Calu3 (cell line): ENCODE measurements around the gene SSBP3. TPM values are rescaled to one million over a fixed set of nuclear protein-coding genes. Genes with fewer than 3 reads are reported as not detected.

Experiments used
- BruUV-seq: library from RNA; stranded (reverse); fragments of 400-500 nt; replicated peaks from 2 replicates; lab custom pipeline; 2021; lab: Mats Ljungman, UMichigan
- CTCF ChIA-PET: fragments of 300-600 bp; sonication (Branson Sonifier 250); formaldehyde crosslinking; loops from one replicate; lab custom pipeline; 2022; ENCODE audit warnings: antibody characterized with exemption; lab: Charles Lee
- DNase-seq: peaks from one replicate; pipeline ENCODE4 v3.0.0; 2022
- H3K27ac Mint-ChIP-seq: one replicate; pipeline ENCODE4 v1.8.0; 2022; ENCODE audit warnings: mixed read lengths; ENCODE audit not compliant: unreplicated experiment
- H3K27me3 Mint-ChIP-seq: one replicate; pipeline ENCODE4 v1.8.0; 2022; ENCODE audit warnings: mixed read lengths; ENCODE audit not compliant: unreplicated experiment
- H3K36me3 Mint-ChIP-seq: one replicate; pipeline ENCODE4 v1.8.0; 2022; ENCODE audit warnings: mild to moderate bottlenecking, moderate library complexity, mixed read lengths; ENCODE audit not compliant: insufficient read depth, unreplicated experiment
- H3K4me1 Mint-ChIP-seq: one replicate; pipeline ENCODE4 v1.8.0; 2022; ENCODE audit warnings: mild to moderate bottlenecking, low read depth, mixed read lengths; ENCODE audit not compliant: unreplicated experiment
- H3K4me3 Mint-ChIP-seq: one replicate; pipeline ENCODE4 v1.8.0; 2022; ENCODE audit warnings: mild to moderate bottlenecking, low read depth, moderate library complexity, mixed read lengths; ENCODE audit not compliant: unreplicated experiment
- H3K9me3 Mint-ChIP-seq: one replicate; pipeline ENCODE4 v1.8.0; 2022; ENCODE audit warnings: low read depth, mixed read lengths; ENCODE audit not compliant: unreplicated experiment
- intact Hi-C: fragments of 100-400 bp; cut with micrococcal nuclease; formaldehyde crosslinking; loops from one replicate; pipeline ENCODE4 v1.10.0; 2022; ENCODE audit not compliant: unreplicated experiment
- total RNA-seq: library from RNA; stranded (reverse); gene quantifications from 2 replicates; pipeline ENCODE4 v1.2.3, GENCODE V29; 2022
- TF ChIP-seq, protein P1 (sequence below): fragments of 200-600 bp; IDR thresholded peaks from one replicate; pipeline ENCODE4 v1.8.0; 2022; ENCODE audit warnings: antibody characterized with exemption; ENCODE audit not compliant: unreplicated experiment

SSBP3 gene
- total RNA-seq, 1 experiment from 2014 or later, result 16.6 TPM

DNA sequence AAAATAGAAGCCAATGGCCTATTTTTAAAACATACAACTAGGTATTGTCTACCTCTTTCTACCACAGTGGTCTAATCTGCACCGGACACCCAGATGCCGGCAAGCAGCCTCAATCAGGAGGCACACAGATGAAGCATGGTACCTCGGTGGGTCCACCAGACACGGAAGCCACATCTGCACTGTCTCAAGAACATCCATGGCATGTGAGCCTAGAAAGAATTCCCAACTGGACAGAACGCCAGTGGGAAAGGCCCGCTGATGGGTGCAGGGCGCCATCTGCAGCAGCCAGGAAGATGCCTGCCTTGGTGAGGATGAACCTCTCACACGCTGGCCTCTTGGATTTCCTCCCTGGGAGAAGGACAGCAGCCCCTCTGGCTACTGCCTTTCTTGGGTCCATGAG, 126.7 kb downstream of the SSBP3 start:
- no TSS peak for BruUV-seq
- H3K27ac Mint-ChIP-seq, result peak overlapping the region; percentile 30
- H3K36me3 Mint-ChIP-seq, result no peaks in the 10 kb centered on the region
- DNase-seq, result no peak
- peaks cover 20% of the 10 kb centered on the region for H3K4me1 Mint-ChIP-seq
- no peaks in the 10 kb centered on the region for H3K9me3 Mint-ChIP-seq
- TF ChIP-seq, protein P1, sequence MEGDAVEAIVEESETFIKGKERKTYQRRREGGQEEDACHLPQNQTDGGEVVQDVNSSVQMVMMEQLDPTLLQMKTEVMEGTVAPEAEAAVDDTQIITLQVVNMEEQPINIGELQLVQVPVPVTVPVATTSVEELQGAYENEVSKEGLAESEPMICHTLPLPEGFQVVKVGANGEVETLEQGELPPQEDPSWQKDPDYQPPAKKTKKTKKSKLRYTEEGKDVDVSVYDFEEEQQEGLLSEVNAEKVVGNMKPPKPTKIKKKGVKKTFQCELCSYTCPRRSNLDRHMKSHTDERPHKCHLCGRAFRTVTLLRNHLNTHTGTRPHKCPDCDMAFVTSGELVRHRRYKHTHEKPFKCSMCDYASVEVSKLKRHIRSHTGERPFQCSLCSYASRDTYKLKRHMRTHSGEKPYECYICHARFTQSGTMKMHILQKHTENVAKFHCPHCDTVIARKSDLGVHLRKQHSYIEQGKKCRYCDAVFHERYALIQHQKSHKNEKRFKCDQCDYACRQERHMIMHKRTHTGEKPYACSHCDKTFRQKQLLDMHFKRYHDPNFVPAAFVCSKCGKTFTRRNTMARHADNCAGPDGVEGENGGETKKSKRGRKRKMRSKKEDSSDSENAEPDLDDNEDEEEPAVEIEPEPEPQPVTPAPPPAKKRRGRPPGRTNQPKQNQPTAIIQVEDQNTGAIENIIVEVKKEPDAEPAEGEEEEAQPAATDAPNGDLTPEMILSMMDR, result no peak
- H3K27me3 Mint-ChIP-seq, result no peaks in the 10 kb centered on the region
- CTCF ChIA-PET, result no interaction called here
- no peak overlapping the region for H3K4me3 Mint-ChIP-seq
- intact Hi-C loops, result no loop called here

DNA sequence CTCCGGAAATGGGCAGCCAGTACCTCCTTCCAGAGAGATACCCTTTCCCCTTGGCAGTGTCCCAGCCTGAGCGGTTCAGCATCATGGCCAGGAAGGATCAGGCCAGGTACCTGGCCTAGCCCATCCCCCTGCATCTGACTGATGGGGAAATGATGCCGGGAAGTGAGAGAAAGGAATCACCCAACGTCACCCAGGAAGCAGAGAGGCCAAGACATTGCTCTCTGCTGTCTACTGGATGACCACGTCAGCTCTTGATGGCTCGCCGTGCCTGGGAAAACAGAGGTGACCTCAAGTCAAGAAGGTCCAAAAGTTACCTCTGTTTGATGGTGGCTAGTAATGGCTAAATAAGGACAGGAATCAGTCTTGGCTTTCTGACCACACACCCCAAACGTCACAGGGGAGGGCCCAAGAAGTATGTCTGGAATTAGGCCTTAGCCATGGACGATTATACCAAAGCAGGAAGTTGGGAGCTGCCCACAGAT, 127.2 kb downstream of the SSBP3 start:
- peak; percentile 32 for DNase-seq
- peaks cover 20% of the 10 kb centered on the region for H3K4me1 Mint-ChIP-seq

DNA sequence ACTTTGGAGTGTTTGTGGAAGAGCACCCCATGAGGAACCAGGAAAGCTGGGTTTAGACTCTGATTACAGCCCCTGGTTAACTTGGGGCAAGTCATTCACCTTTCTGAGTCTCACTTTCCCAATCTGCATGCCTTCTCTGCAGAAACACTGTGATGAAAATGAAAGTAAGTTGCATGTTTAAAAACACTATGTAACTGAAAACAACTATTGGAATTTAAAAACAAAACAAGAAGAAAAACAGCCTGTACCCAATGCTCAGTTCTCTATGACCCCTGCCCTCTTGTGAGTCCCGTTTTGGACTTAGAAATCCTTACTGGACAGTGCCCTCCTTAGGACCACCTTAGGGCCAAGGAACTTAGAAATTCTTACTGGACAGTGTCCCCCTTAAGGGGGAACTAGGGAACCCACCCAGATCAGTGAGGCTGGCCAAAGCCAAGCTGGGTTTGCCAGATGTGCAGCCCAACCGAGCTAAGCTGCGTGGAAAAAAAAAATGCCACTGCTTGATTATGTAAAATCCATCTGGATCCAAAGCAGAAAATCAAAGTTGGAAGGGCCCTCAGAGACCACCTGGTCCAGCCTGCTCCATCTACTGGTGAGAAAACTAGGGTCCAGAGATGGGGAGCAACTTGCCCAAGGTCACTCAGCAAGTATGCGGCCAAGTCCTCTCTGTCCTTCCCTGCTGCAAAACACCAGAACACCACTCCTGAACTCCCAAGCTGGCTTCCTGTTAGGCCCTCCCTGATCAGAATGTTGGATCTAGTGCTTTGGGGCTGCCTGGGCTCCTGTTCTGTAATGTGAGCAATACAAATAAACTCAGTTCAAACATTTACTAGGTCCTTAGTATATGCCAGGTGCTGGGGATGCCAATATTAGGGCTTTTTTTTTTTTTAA, 128.5 kb downstream of the SSBP3 start:
- DNase-seq, result no peak
- H3K27ac Mint-ChIP-seq, result no peak overlapping the region
- CTCF ChIA-PET, result interaction anchor here (0.6 kb wide), 1 partner anchor 227 kb away, joined by 4 read pairs; no protein-coding TSS in a partner anchor
- H3K27me3 Mint-ChIP-seq, result no peaks in the 10 kb centered on the region
- intact Hi-C loops, result no loop called here
- no peak overlapping the region for H3K4me3 Mint-ChIP-seq
- H3K4me1 Mint-ChIP-seq, result peaks cover 29% of the 10 kb centered on the region
- TF ChIP-seq, protein P1, result no peak
- no TSS peak for BruUV-seq
- H3K9me3 Mint-ChIP-seq, result no peaks in the 10 kb centered on the region
- no peaks in the 10 kb centered on the region for H3K36me3 Mint-ChIP-seq

More for the DNA sequence above, 127.2 kb downstream of the SSBP3 start:
- BruUV-seq, result no TSS peak
- H3K27me3 Mint-ChIP-seq, result no peaks in the 10 kb centered on the region
- H3K27ac Mint-ChIP-seq, result peak overlapping the region; percentile 30
- TF ChIP-seq, protein P1, result no peak
- no peaks in the 10 kb centered on the region for H3K36me3 Mint-ChIP-seq
- no peaks in the 10 kb centered on the region for H3K9me3 Mint-ChIP-seq
- intact Hi-C loops, result no loop called here
- CTCF ChIA-PET, result no interaction called here
- no peak overlapping the region for H3K4me3 Mint-ChIP-seq

DNA sequence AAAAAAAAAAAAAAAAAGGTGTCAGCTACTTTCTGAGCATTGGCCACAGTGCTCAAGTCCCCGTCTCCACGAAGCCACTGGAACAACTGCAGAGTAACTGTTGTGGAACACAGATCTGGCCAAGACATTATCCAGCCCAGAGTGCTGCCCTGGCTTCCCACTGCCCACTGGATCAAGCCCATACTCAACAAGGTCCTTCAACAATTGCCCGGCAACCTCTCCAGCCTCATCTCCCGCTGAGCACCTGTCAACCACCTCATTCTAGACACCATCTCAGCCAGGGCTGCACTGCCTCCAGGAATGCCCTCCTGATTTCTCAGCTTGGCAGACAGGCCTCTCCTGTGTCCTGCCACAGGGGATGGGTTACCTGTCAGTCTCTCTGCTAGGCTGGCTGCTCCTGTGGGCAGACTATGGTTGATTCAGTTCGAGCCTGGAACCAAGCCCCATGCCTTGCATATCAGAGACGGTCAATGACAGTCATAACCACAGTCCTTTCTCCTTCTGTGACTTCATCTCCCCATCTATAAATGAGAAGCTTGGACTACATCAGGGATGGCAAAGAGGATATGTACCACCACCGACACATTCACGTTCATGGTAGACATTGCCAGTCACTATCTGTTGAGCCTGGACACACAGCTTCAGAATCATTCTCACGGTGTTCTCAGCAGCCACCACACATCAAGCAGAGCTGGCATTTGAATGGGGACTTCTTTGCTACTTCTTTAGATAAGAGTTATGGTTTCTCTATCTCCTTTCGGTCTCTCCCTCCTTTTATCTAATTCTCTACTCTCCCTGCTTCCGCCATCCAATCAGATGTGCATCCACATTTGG, 129.4 kb downstream of the SSBP3 start:
- H3K27me3 Mint-ChIP-seq, result no peaks in the 10 kb centered on the region
- CTCF ChIA-PET, result interaction anchor here (0.6 kb wide), 1 partner anchor 228 kb away, joined by 4 read pairs; no protein-coding TSS in a partner anchor
- intact Hi-C loops, result no loop called here
- H3K36me3 Mint-ChIP-seq, result no peaks in the 10 kb centered on the region
- TF ChIP-seq, protein P1, result no peak
- no peak overlapping the region for H3K27ac Mint-ChIP-seq
- H3K4me1 Mint-ChIP-seq, result peaks cover 21% of the 10 kb centered on the region
- no peaks in the 10 kb centered on the region for H3K9me3 Mint-ChIP-seq
- no peak overlapping the region for H3K4me3 Mint-ChIP-seq
- BruUV-seq, result no TSS peak
- no peak for DNase-seq
